Vagina (tissue), 2 donors: ENCODE data around the gene FSTL4.

Experiments used
- POLR2A ChIP-seq, 2 donors: fragments of 450-650 bp; IDR thresholded peaks; one replicate each; pipeline ENCODE4 v1.6.1; 2017; ENCODE audit warnings: antibody characterized with exemption in 2 of 2, mild to moderate bottlenecking in 2 of 2, moderate library complexity in 2 of 2
- TF ChIP-seq, protein P1 (sequence below), 3 experiments: fragments of 450-650 bp in 2 of 3; fragments of 200-600 bp in 1 of 3; sonication (generic) in 1 of 3; IDR thresholded peaks; one replicate each; pipeline ENCODE4 v1.5.1; 2017 to 2019; ENCODE audit warnings: antibody characterized with exemption in 3 of 3, mild to moderate bottlenecking in 2 of 3, moderate library complexity in 2 of 3

DNA sequence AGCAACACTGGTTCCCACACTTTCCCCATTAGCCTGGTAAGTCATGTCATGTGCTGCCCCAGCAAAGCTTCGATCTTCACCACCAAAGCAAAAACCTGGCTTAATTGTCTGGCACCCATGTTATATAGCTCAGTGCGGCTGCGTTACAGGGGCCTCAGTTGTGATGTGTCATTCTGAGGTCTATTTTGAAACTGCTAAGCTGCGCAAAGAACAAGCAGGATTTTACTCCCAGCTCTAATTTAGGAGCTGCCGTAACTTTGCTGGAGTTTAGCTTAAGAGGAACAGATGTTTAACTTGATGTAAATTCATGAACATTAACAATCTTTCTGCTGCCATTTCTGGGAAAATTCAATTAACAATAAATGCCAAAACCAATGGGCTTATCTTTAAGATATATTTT is 286.5 kb downstream of the FSTL4 start:
- TF ChIP-seq, protein P1, sequence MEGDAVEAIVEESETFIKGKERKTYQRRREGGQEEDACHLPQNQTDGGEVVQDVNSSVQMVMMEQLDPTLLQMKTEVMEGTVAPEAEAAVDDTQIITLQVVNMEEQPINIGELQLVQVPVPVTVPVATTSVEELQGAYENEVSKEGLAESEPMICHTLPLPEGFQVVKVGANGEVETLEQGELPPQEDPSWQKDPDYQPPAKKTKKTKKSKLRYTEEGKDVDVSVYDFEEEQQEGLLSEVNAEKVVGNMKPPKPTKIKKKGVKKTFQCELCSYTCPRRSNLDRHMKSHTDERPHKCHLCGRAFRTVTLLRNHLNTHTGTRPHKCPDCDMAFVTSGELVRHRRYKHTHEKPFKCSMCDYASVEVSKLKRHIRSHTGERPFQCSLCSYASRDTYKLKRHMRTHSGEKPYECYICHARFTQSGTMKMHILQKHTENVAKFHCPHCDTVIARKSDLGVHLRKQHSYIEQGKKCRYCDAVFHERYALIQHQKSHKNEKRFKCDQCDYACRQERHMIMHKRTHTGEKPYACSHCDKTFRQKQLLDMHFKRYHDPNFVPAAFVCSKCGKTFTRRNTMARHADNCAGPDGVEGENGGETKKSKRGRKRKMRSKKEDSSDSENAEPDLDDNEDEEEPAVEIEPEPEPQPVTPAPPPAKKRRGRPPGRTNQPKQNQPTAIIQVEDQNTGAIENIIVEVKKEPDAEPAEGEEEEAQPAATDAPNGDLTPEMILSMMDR (IDR thresholded peaks at IDR 0.05) = no peak
- no peak for TF ChIP-seq POLR2A (IDR thresholded peaks at IDR 0.05)
